Suppressor macrophage treated with lipopolysaccharide for 4 hours (primary cell): ENCODE data around the gene SPG7.
A peak's percentile ranks its signal among the peaks of the same experiment; 100 is the strongest.
"Not testable (repeated sequence)": the region's sequence is repeated elsewhere in the genome, so short reads cannot be mapped to it uniquely, and the experiment has no call there.

ENCODE experiments used
- DNase-seq: peaks from one replicate; pipeline ENCODE4 v3.0.0-alpha.2; 2020

Gene SPG7

DNA sequence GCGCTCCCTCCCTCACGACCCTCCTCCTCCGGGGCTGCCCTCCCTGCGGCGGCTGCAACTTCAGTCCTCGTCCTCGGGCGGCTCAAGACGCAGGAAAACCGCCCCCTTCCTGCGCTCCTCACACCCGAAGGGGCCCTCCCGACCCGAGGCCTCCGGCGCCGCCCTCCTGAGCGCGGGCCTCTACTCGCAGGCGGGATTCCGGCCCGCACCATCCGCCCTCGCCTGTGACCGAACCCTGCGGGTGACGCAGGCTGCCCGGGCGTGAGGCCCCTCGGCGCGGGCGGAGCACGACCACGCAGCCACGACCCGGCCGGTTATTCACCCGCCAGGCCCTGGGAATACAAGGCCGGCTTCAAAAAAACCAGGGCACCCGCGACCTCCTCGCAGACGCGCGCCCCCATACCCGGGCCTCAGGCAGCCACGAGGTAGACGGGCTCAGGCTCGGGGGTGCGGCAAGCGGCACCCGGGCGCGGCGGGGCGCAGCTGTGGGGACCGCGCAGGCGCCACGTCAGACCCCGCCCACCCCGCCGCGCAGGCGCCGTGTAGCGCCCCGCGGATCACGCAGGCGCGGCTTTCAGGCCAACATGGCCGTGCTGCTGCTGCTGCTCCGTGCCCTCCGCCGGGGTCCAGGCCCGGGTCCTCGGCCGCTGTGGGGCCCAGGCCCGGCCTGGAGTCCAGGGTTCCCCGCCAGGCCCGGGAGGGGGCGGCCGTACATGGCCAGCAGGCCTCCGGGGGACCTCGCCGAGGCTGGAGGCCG lies at the start of gene SPG7:
SPG7 (plus strand) TSS at position 570 of the 757 bp plus-strand sequence; CDS start at position 585, 15 bp downstream.
- DNase-seq = peak; percentile 96

GRCh38 chr16:89458551-89458950 lies 49.7 kb upstream of the SPG7 start:
- no peak for DNase-seq

DNA sequence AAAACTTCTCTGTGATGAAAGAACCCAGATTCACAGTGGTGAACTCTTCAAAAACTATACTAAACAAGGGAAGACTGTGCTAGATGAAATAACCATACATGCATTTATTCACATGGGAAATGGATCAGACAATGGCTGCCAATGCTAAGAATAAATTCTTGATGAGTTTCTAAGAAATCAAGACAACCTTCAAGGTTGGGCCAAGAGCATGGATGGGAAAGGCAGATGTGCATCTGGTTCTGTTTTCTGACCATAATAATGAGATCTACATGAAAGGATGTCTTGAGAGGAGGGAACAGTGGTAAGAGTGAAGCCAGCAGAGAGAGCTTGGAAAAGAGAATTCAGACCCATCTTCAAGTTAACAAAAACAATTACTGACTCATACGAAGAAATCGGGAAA lies 49.2 kb upstream of the SPG7 start:
- DNase-seq = no peak

GRCh38 chr16:89460556-89460955 lies 47.6 kb upstream of the SPG7 start:
- no peak for DNase-seq

DNA sequence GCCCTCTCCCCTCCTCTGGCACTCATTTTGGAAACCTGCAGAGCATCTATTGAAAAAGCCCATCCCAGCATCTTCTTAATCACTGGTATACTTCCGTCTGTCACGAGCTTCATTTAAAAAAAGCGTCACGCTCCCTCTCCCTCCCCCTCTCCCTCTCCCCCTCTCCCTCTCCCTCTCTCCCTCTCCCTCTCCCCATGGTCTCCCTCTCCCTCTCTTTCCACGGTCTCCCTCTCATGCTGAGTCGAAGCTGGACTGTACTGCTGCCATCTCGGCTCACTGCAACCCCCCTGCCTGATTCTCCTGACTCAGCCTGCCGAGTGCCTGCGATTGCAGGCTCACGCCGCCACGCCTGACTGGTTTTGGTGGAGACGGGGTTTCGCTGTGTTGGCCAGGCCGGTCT lies 46.3 kb upstream of the SPG7 start:
- DNase-seq = not testable (repeated sequence)

GRCh38 chr16:89462639-89463038 lies 45.6 kb upstream of the SPG7 start:
- DNase-seq = not testable (repeated sequence)

DNA sequence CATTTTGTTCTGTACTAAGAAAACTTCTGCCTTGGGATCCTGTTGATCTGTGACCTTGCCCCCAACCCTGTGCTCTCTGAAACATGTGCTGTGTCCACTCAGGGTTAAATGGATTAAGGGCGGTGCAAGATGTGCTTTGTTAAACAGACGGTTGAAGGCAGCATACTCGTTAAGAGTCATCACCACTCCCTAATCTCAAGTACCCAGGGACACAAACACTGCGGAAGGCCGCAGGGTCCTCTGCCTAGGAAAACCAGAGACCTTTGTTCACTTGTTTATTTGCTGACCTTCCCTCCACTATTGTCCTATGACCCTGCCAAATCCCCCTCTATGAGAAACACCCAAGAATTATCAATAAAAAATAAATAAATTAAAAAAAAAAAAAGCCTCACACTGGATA lies 44.9 kb upstream of the SPG7 start:
- not testable (repeated sequence) for DNase-seq

DNA sequence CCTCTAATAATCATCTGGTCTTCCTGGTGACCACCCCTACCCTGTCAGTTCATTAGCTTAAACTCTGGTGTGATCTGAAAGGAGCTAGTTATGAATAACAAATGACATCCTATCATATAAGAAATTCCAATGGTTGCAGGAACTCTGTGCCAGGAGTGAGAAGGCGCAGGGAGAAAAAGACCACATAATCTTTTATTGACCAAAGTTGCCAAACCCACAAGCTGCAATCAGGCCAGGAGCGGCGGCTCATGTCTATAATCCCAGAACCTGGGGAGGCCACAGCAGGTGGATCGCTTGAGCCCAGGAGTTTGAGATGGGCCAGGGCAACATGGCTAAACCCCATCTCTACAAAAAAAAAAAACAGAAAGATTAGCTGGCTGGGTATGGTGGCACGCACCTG lies 41.3 kb upstream of the SPG7 start:
- DNase-seq = no peak

DNA sequence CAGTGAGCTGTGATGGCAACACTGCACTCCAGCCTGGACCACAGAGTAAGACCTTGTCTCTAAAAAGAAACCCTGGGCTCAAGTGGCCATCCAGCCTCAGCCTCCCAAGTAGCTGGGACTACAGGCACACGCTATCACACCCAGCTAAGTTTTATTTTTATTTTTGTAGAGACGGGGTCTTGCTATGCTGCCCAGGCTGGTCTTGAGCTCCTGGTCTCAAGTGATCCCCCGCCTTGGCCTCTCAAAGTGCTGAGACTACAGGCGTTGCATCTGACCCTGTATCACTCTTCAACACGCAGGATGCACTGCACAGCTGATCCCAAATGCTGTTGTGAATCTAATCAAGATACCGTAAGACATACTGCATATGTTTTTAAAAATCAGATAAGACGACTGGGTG lies 40.8 kb upstream of the SPG7 start:
- no peak for DNase-seq

- no peak for DNase-seq
Measured at GRCh38 chr16:89472711-89473075, 35.5 kb upstream of the SPG7 start.

- no peak for DNase-seq
Measured at GRCh38 chr16:89473136-89473712, 35.0 kb upstream of the SPG7 start.

DNA sequence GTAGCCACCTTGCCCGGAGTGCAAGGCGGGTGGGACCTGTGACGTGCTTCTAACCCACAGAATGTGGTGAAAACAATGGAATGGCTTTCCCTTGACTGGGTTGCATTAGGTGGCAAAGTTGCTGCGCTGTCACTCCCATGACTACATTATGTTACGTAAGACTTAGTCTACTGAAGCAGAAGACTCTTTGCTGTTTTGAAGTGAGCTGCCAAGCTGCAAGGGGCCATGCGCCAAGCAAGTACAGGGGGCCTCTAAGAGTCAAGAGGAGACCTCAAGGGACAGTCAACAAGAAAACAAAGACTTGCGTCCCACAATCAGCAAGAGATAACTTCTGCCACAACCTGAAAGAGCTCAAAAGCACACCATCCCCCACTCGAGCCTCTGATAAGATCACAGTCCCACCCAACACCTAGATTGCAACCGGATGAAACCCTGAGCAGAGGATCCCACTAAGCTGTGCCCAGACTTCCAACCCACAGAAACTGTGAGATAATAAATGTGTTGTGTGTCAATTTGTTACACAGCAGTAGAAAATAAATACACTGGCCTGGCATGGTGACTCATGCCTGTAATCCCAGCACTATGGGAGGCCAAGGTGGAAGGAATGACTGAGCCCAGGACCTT lies 34.3 kb upstream of the SPG7 start:
- DNase-seq = peak; percentile 67

DNA sequence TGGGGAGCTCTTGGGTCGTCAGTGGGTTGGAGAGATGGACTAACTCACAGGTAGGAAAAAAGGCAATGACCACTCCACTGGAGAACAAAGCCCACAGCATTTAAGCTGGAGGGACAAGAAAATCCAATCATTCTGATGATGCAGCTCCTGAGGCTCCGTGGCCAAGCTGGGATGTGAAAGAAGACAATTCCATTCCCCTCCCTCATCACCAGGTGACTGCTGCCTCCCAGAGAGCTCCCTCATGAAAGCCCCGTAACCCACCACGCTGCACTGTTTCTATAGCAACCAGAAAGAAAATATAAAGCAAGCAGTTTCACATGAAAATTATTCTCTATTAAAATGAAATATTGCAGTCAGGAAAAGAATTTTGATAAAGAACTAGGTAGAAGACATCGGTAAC lies 33.1 kb upstream of the SPG7 start:
- DNase-seq = no peak

DNA sequence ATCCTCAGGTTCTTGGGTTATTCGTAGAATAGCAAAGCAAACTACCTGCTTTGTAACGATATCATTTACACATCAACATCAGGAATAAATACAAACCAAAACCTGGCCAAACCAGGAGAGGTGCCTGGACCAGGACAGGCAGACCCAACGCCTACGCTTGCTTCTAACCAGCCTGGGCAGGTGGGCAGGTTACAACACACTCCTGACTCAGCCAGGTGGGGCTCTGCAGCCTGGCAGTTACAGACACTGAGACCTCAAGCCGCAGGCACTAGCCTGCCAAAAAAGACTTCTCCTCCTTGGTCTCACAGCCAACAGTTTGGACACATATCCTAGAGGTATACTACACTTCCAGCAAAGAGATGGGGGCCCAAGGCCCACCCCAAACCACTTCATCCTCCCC lies 31.8 kb upstream of the SPG7 start:
- no peak for DNase-seq

DNA sequence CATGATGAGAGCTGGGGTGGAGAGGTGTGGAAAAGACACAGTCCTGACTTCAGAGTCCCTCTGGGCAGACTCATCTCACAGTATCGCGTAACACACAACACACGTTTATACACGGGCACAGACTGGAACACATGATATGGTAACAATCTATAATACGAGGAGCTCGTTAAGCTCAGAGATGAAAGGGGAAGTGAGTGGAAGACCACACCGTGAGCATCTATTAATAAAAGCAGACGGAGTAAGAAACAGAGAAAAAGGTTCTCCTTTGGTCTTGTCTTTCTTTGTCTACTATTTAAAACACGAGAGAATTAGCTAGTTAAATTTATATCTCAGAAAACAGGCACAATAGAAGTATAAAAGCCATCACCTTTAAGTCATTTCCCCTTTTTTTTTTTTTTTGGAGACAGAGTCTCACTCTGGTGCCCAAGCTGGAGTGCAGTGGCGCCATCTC lies 31.4 kb upstream of the SPG7 start:
- DNase-seq = no peak

DNA sequence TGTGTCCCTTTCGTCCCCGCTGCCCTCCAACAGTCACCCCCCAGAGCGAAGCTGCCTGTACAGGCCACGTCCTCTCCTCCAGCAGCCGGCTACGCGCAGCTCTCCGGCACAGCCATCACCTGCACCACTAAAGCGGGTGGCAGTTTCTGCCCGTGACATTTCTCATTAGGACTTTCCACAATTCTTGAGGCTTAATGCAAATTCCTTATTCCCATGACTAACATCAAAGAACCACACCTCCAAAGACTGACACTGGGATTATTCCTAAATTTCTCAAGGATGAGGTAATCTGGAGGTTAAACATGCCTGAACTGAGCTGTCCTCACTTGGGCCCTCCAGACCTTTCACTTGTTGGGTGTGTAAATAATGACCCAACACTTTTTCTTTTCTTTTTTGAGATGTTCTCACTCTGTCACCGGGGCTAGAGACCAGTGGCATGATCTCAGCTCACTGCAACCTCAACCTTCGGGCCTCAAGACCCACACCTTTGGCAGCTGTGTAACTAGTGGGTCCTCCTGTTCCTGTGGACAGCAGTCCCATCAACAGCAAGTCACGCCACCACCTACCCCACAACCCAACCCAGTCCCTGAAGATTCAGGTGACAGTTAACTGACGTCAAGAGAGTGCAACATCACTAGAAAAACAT lies 29.5 kb upstream of the SPG7 start:
- DNase-seq = peak; percentile 59

DNA sequence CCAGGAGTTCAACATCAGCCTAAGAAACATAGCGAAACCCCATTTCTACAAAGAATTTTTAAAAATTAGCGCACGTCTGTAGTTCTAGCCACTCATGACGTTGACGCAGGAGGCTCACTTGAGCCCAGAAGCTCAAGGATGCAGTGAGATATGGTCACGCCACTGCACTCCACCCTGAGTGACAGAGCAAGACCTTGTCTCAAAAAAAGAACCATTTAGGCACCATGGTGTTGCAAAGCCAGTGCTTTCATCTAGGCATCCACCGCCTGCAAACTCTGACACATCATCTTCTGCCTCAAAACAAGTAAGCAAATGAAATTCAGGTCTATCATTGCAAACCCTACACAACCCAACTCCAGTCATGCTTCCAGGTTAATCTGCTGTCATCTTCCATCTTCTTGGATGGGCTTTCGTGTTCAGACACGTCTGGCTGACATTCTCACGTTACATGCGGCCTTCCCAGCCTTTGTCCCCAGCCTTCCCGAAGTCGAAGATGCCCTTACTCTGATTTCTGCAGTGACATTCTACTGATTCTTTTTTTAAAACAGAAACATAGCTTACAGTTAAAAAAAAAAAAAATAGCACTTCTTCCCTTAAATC lies 26.7 kb upstream of the SPG7 start:
- no peak for DNase-seq

- peak; percentile 53 for DNase-seq
Measured at GRCh38 chr16:89482150-89482816, 25.9 kb upstream of the SPG7 start.

DNA sequence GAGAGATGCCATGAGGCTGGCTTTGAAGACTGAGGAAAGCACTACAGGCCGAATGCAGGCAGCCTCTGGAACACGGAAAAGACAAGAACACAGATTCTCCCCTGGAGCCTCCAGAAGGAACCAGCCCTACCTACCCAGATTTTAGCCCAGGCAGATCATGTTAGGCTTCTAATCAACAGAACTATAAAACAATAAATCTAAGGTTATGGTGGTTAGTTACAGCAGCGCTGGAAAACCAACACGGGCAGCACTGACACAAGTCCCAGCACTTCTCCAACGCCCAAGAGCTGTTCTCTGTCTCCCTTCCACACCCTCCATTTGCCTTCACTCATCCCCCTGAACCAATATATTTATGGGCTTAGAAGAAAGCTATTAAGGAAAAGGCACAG lies 25.4 kb upstream of the SPG7 start:
- DNase-seq = no peak

GRCh38 chr16:89484041-89484501 lies 24.1 kb upstream of the SPG7 start:
- DNase-seq = no peak

DNA sequence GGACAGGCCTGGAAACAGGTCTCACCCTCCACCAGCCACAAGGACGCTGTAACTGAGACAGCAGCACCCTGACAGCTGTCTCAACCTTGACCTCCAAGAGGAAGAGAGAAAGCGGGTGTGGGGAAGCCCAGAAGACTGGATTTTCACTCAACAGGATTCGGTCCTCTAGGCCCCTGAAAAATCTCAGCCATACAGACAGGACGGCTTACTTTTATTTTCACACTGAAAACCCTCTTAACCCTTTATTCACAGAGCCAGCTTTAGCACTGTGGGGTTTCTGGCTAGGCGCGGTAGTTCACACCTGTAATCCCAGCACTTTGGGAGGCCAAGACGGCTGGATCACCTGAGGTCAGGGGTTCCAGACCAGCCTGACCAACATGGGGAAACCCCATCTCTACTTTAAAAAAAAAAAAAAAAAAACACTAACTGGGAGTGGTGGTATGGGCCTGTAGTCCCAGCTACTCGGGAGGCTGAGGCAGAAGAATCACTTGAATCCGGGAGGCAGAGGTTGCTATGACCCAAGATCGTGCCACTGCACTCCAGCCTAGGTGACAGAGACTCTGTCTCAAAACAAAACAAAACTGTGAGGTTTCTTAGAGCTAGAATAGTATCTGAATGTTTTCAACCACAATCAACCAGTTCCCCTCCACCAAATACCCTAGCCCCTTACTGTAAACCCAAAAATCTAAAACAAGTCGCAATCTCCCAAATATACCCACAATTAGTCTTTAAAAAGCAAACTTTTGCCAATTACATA lies 23.1 kb upstream of the SPG7 start:
- DNase-seq = no peak

GRCh38 chr16:89485701-89486246 lies 22.4 kb upstream of the SPG7 start:
- no peak for DNase-seq
